Stimulated activated CD4-positive, alpha-beta T cell treated with anti-CD3 and anti-CD28 coated beads, Interleukin-4, amount 100 ng/mL, for 1 hour (primary cell): ENCODE data around the gene SPHK1.

Experiments
- DNase-seq: peaks from one replicate; pipeline ENCODE4 v3.0.0-alpha.2; 2020

SPHK1 gene

GRCh38 chr17:76384987-76385891 lies 830 bp downstream of the SPHK1 start:
- peak; percentile 55 for DNase-seq

GRCh38 chr17:76385892-76386786 lies 1.7 kb downstream of the SPHK1 start:
- peak; percentile 85 for DNase-seq

GRCh38 chr17:76386966-76387765 lies 2.8 kb downstream of the SPHK1 start:
- DNase-seq: no peak

GRCh38 chr17:76388966-76389888 lies 4.8 kb downstream of the SPHK1 start:
- DNase-seq: no peak

- no peak for DNase-seq
Observed at GRCh38 chr17:76390003-76390421, 5.6 kb downstream of the SPHK1 start.

GRCh38 chr17:76391200-76391715 lies 6.8 kb downstream of the SPHK1 start:
- DNase-seq: no peak

- no peak for DNase-seq
Observed at GRCh38 chr17:76394166-76394565, 9.8 kb downstream of the SPHK1 start.

GRCh38 chr17:76395980-76396379 lies 11.6 kb downstream of the SPHK1 start:
- no peak for DNase-seq

- no peak for DNase-seq
Observed at GRCh38 chr17:76397184-76397583, 12.8 kb downstream of the SPHK1 start.

GRCh38 chr17:76397687-76398522 lies 13.5 kb downstream of the SPHK1 start:
- peak; percentile 88 for DNase-seq

- DNase-seq: no peak
Observed at GRCh38 chr17:76398523-76399174, 14.2 kb downstream of the SPHK1 start.

- no peak for DNase-seq
Observed at GRCh38 chr17:76399175-76400172, 15.1 kb downstream of the SPHK1 start.

GRCh38 chr17:76402711-76403110 lies 18.3 kb downstream of the SPHK1 start:
- DNase-seq: no peak

- DNase-seq: no peak
Observed at GRCh38 chr17:76404256-76404655, 19.8 kb downstream of the SPHK1 start.

- DNase-seq: no peak
Observed at GRCh38 chr17:76404976-76405563, 20.7 kb downstream of the SPHK1 start.

- no peak for DNase-seq
Observed at GRCh38 chr17:76405607-76405966, 21.2 kb downstream of the SPHK1 start.

GRCh38 chr17:76405967-76406647 lies 21.7 kb downstream of the SPHK1 start:
- DNase-seq: no peak

GRCh38 chr17:76407509-76407908 lies 23.1 kb downstream of the SPHK1 start:
- no peak for DNase-seq
